Colonic mucosa (tissue), 4 donors: ENCODE measurements around the gene KAT8. TPM values are rescaled to one million over a fixed set of nuclear protein-coding genes. Genes with fewer than 3 reads are reported as not detected.

Experiments
- DNase-seq: peaks from one replicate; pipeline ENCODE4 v3.0.0-alpha.2; 2020
- H3K27ac ChIP-seq: fragments of 200-600 bp; one replicate; pipeline ENCODE4 v1.8.0; 2021
- H3K27me3 ChIP-seq: fragments of 200-600 bp; one replicate; pipeline ENCODE4 v1.8.0; 2021
- H3K36me3 ChIP-seq: fragments of 200-600 bp; one replicate; pipeline ENCODE4 v1.8.0; 2021
- H3K4me1 ChIP-seq: fragments of 200-600 bp; one replicate; pipeline ENCODE4 v1.8.0; 2021; ENCODE audit warnings: mild to moderate bottlenecking
- H3K4me3 ChIP-seq: fragments of 200-600 bp; one replicate; pipeline ENCODE4 v1.8.0; 2021
- H3K9ac ChIP-seq, 2 donors: one replicate each; pipeline ENCODE4 v1.7.0; 2013; ENCODE audit warnings: control low read depth in 2 of 2, low read depth in 2 of 2, low read length in 2 of 2
- H3K9me3 ChIP-seq: fragments of 200-600 bp; one replicate; pipeline ENCODE4 v1.8.0; 2021
- intact Hi-C: fragments of 100-400 bp; cut with DNase I; formaldehyde crosslinking; loops from one replicate; pipeline ENCODE4 v1.14.1; 2022
- total RNA-seq, 2 donors: library from RNA; stranded (reverse); fragmentation: NEBNext Ultra II Directional in 1 of 2; extraction: Animal tissue kit (Norgen Biotek cat#: 25700) in 1 of 2; gene quantifications; one replicate each; pipeline ENCODE4 v1.2.1, GENCODE V29; 2021
- TF ChIP-seq, protein P1 (sequence below): fragments of 200-600 bp; IDR thresholded peaks from one replicate; pipeline ENCODE4 v1.8.0; 2022; ENCODE audit warnings: antibody characterized with exemption, mild to moderate bottlenecking
- donor health status: healthy.
- donor health status: DM: no; HTN: no; CAD: no.
- donor health status: DM: no; HTN: no; CAD: no.

The KAT8 gene
- total RNA-seq, 2 donors from 2014 or later, result 42.2 to 69.5 TPM

DNA sequence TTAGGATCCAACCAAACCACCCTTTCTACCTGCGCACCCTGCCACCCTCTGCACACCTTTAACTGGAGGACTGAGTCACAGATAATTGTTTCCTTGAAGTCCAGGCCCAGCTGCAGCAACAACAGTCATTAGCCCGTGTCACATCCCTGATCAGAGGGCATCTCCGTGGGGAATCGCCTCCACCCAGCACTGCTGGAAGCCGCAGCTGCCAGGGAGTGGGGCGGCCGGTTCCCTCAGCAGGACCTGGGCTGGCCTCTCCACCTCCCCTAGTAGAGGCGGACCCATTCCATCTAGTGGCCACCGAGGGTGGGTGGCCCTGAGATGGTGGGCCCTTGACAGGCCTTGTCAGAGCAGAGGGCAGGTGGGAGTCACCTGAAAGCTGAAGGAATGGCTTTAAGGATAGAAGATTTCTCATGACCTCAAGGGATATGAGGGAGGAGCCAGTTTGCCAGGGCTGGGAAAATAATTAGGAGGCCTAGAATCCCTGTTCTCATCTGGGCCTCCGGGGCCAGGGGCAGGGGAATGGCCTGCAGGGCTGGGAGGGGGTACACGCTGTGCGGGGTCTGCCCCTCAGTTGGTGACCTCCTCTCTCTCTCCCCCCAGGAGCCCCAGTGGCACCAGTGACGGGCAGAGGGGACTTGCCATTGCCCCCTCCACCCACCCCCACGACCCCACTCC lies 35.0 kb upstream of the KAT8 start:
- intact Hi-C loops, result no loop called here
- H3K4me1 ChIP-seq, result no peaks in the 10 kb centered on the region
- H3K27ac ChIP-seq, result no peak overlapping the region
- no peaks in the 10 kb centered on the region for H3K27me3 ChIP-seq
- no peak overlapping the region for H3K4me3 ChIP-seq
- no peak for DNase-seq
- no peak overlapping the region for H3K9ac ChIP-seq
- peaks cover 12% of the 10 kb centered on the region for H3K36me3 ChIP-seq
- TF ChIP-seq, protein P1, sequence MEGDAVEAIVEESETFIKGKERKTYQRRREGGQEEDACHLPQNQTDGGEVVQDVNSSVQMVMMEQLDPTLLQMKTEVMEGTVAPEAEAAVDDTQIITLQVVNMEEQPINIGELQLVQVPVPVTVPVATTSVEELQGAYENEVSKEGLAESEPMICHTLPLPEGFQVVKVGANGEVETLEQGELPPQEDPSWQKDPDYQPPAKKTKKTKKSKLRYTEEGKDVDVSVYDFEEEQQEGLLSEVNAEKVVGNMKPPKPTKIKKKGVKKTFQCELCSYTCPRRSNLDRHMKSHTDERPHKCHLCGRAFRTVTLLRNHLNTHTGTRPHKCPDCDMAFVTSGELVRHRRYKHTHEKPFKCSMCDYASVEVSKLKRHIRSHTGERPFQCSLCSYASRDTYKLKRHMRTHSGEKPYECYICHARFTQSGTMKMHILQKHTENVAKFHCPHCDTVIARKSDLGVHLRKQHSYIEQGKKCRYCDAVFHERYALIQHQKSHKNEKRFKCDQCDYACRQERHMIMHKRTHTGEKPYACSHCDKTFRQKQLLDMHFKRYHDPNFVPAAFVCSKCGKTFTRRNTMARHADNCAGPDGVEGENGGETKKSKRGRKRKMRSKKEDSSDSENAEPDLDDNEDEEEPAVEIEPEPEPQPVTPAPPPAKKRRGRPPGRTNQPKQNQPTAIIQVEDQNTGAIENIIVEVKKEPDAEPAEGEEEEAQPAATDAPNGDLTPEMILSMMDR, result no peak
- H3K9me3 ChIP-seq, result no peaks in the 10 kb centered on the region

DNA sequence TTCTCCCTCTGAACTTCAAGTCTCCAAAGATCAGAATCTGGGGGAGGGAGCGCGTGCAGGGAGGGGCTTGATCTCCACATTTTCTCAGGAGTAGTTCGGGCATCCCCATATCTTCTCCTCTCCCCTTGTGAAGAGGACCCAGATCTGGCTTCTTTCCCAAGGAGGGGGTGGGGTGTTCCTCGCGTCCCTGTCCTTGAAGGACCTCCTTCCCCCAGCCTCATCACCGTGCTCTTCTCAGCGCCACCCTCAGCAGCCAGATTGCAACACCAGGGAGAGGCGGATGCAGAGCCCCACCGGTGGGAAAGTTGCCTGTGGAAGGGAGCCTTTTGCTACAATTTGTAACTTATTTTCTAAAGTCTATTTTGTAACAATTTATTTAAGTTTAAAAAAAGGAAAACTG lies 34.4 kb upstream of the KAT8 start:
- Histone ChIP-seq H3K27ac (no peak overlapping the region), H3K9ac (no peak overlapping the region), H3K9me3 (no peaks in the 10 kb centered on the region), H3K27me3 (no peaks in the 10 kb centered on the region), H3K4me1 (no peaks in the 10 kb centered on the region), H3K36me3 (peaks cover 12% of the 10 kb centered on the region), H3K4me3 (no peak overlapping the region)
- intact Hi-C loops, result no loop called here
- TF ChIP-seq, protein P1, result no peak
- DNase-seq, result no peak

DNA sequence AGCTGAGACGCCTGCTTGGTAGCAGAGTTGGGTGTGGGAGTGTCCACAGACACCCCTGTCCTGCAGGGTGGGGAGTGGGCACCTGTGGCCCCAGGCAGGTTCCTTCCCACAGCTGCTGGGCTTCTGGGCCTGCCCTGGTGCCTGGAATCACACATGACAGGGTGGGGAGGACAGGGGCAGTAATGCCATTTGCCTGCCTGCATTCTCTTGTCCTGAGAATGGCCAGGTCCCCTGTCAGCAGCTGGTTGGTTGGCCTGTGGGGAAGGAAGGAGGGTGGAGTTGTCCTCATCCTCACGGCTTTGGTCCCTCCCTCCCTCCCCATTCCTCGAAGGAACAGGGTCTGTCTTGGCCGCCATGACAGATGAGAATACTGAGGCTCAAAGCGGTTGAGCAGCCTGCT lies 33.9 kb upstream of the KAT8 start:
- Histone ChIP-seq H3K9ac (no peak overlapping the region), H3K36me3 (peaks cover 9% of the 10 kb centered on the region), H3K4me1 (no peaks in the 10 kb centered on the region), H3K9me3 (no peaks in the 10 kb centered on the region), H3K27me3 (no peaks in the 10 kb centered on the region), H3K27ac (no peak overlapping the region), H3K4me3 (no peak overlapping the region)
- intact Hi-C loops, result no loop called here
- no peak for DNase-seq
- TF ChIP-seq, protein P1, result no peak

DNA sequence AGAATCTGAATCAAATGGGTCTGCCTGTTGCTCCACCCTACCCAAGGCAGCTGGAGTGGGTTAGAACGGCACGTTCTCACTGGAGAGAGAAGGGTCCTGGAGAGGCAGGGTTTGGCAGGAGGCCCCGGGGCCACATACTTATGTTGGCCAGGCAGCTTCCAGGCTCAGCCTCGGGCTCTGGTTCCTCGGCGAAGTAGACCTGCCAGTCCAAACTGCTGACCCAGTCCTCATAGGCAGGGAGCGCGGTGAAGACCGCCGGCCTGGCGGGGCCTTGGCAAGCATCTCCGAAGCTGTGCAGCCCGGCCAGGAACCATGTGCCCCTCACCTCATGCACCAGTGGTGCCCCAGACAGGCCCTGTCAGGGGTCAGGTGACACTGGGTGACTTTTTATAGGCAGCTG lies 33.5 kb upstream of the KAT8 start:
- H3K27ac ChIP-seq, result no peak overlapping the region
- H3K4me3 ChIP-seq, result no peak overlapping the region
- TF ChIP-seq, protein P1, result no peak
- DNase-seq, result no peak
- intact Hi-C loops, result no loop called here
- H3K27me3 ChIP-seq, result no peaks in the 10 kb centered on the region
- no peaks in the 10 kb centered on the region for H3K4me1 ChIP-seq
- H3K9ac ChIP-seq, result no peak overlapping the region
- peaks cover 5% of the 10 kb centered on the region for H3K36me3 ChIP-seq
- H3K9me3 ChIP-seq, result no peaks in the 10 kb centered on the region

DNA sequence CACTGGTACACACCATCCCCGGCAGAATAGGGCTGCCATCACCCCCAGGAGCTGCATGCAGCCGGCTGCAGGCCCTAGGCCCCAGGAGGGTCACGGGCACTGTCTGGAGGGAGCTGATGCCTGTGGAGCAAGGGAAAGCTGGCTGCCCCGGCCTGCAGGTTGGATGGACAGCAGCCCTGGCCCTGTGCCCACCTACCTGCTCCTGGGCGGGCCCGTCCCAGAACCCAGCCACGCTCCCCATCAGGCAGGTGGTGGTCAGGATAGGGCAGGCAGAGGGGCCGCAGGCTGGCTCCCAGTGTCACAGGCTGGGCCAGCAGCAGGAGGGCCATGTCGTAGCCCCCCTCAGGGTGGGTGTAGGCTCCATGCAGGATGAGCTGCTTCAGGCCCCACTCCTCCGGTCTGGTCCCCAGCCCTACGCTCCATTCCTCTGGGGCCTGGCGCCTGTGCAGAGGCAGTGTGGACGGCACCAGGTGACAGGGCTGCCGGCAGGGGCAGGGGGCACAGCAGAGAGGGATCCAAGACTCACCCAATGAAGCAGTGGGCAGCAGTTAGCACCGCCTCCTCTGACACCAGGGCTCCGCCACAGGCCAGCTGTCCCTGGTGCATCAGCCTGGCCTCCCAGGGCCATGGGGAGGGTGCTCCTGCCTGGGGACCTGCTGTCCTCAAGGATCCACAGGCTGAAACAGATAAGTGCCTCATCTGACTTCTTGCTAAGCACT lies 32.7 kb upstream of the KAT8 start:
- Histone ChIP-seq H3K9ac (no peak overlapping the region), H3K36me3 (no peaks in the 10 kb centered on the region), H3K9me3 (no peaks in the 10 kb centered on the region), H3K4me1 (no peaks in the 10 kb centered on the region), H3K4me3 (no peak overlapping the region), H3K27me3 (no peaks in the 10 kb centered on the region), H3K27ac (no peak overlapping the region)
- DNase-seq, result no peak
- TF ChIP-seq, protein P1, result no peak
- intact Hi-C loops, result no loop called here
